Mucosa of descending colon (tissue), 3 donors: Measurements from ENCODE around the gene PADI2. TPM values are rescaled to one million over a fixed set of nuclear protein-coding genes. Genes with fewer than 3 reads are reported as not detected.

ENCODE experiments used
- ATAC-seq: fragments of 200-7000 bp; cut with Tn5 transposase; one replicate; pipeline ENCODE4 v1.9.1; 2020; ENCODE audit warnings: mild to moderate bottlenecking, moderate library complexity
- DNase-seq, 3 donors: peaks; one replicate each; pipeline ENCODE4 v3.0.0-alpha.2; 2020
- H3K36me3 ChIP-seq: fragments of 200-600 bp; one replicate; pipeline ENCODE4 v1.8.0; 2021; ENCODE audit warnings: low read depth, mild to moderate bottlenecking
- H3K4me1 ChIP-seq: fragments of 200-600 bp; one replicate; pipeline ENCODE4 v1.8.0; 2021; ENCODE audit warnings: low read depth, mild to moderate bottlenecking
- H3K4me3 ChIP-seq: fragments of 200-600 bp; one replicate; pipeline ENCODE4 v1.8.0; 2021; ENCODE audit warnings: mild to moderate bottlenecking
- H3K9me3 ChIP-seq: fragments of 200-600 bp; one replicate; pipeline ENCODE4 v1.8.0; 2021; ENCODE audit warnings: mild to moderate bottlenecking
- intact Hi-C, 2 donors: fragments of 100-400 bp; cut with DNase I in 1 of 2; cut with micrococcal nuclease in 1 of 2; formaldehyde crosslinking; loops; one replicate each; pipeline versions ENCODE4 v1.11.0 to v1.11.1; 2022; cut with DNase I, micrococcal nuclease
- total RNA-seq, 3 donors: library from RNA; stranded (reverse); fragmentation: NEBNext Ultra II Directional in 2 of 3; extraction: Animal tissue kit (Norgen Biotek cat#: 25700) in 2 of 3; gene quantifications; one replicate each; pipeline versions ENCODE4 v1.2.1 to v1.2.4, GENCODE V29; 2021 to 2023
- TF ChIP-seq, protein P1 (sequence below): fragments of 200-600 bp; IDR thresholded peaks from one replicate; pipeline ENCODE4 v1.8.0; 2022; ENCODE audit warnings: antibody characterized with exemption, mild to moderate bottlenecking
- donor health status: DM: no; HTN: no; CAD: no; lungs with moderate emphysema.
- donor health status: DM: no; HTN: no; CAD: no.
- donor health status: DM: no; HTN: yes; CAD: no.

PADI2 gene
- total RNA-seq, 3 donors from 2014 or later: 105 to 398 (median 163) TPM

GRCh38 chr1:17117451-17118265 is 1.6 kb downstream of the PADI2 start:
- intact Hi-C loops: no loop called here
- ATAC-seq: no peak
- peaks cover 56% of the 10 kb centered on the region for H3K4me1 ChIP-seq
- H3K36me3 ChIP-seq: no peaks in the 10 kb centered on the region
- peak in 2 of 3 donors; percentile 60 to 61 for DNase-seq
- no peak overlapping the region for H3K4me3 ChIP-seq
- no peaks in the 10 kb centered on the region for H3K9me3 ChIP-seq
- TF ChIP-seq, protein P1, sequence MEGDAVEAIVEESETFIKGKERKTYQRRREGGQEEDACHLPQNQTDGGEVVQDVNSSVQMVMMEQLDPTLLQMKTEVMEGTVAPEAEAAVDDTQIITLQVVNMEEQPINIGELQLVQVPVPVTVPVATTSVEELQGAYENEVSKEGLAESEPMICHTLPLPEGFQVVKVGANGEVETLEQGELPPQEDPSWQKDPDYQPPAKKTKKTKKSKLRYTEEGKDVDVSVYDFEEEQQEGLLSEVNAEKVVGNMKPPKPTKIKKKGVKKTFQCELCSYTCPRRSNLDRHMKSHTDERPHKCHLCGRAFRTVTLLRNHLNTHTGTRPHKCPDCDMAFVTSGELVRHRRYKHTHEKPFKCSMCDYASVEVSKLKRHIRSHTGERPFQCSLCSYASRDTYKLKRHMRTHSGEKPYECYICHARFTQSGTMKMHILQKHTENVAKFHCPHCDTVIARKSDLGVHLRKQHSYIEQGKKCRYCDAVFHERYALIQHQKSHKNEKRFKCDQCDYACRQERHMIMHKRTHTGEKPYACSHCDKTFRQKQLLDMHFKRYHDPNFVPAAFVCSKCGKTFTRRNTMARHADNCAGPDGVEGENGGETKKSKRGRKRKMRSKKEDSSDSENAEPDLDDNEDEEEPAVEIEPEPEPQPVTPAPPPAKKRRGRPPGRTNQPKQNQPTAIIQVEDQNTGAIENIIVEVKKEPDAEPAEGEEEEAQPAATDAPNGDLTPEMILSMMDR: no peak

DNA sequence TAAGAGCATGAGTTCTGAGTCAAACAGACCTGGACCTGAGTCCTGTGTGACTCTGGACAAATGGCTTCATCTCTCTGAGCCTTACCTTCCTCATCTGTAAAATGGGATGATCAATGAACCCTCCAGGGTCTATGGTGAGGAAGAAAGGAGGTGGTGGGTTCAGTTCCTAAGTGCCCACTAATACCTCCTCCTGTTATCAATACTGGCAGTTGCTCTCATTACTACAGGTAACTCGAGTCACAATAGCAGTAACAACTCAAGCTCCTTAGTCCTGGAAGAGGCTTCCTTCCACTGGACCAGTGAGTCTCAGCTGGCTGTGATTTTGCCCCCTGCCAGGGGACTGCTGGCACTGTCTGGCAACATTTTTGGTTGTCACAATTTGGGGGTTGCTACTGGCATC is 2.6 kb downstream of the PADI2 start:
- Histone ChIP-seq H3K4me3 (no peak overlapping the region), H3K4me1 (peaks cover 60% of the 10 kb centered on the region), H3K36me3 (no peaks in the 10 kb centered on the region), H3K9me3 (no peaks in the 10 kb centered on the region)
- TF ChIP-seq, protein P1: no peak
- DNase-seq (no peak), ATAC-seq (no peak)
- intact Hi-C loops: no loop called here

DNA sequence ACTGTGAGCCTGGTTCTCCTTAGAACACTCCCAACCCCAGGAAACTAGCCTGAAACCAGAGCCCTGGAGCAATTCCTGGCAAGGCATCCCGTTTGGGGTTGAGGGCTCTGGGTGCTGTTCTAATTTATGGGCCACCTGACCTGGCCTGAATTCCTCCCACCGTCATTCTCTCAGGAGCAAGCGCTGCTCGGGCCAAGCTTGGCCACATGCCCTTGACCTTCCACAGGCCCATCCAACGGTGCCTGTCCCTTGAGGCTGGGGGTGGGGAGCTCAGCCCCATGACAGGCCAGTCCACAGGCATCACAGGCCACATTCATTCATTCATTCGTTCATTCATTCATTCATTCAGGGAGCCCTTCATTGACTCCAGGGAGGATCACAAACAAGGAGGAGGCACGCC is 5.3 kb downstream of the PADI2 start:
- ATAC-seq: no peak

DNA sequence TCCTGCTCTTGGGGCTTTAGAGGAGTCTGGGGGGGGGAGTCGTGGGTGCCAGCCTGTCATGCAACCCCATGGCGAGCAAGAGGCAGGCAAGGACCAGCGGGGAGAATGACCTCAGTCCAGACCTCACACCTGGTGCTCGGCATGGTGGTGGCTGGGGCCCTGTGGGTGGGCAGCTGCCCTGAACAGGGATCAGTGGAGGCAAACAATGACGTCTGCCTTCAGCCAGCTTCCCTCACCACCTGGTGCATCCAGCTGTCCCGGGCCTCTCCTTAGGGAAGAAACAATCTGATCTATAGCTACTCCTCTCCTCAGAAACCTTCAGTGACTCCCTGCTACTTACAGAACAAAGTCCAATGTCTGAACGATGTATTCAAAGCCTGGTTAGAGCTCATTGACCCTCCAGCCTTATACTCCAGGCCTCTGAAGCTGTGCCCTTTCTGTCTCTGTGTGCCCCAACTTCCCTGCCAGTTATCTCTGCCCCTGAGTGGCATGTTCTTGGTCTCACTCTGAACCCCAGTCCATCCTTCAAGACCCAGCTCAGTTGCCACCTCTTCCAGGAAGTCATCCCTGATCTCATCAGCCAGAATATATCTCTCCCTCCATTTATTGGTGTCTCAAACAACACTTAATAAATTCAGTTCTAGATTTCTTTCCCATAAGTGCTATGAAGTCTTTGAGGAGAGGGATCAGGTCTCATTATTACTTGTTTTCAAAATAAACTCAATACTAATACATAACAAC is 6.6 kb downstream of the PADI2 start:
- H3K4me1 ChIP-seq: peaks cover 68% of the 10 kb centered on the region
- peak in 2 of 3 donors; percentile 31 to 52 for DNase-seq

More for the DNA sequence above, 5.3 kb downstream of the PADI2 start:
- DNase-seq: no peak
- Histone ChIP-seq H3K9me3 (no peaks in the 10 kb centered on the region), H3K4me1 (peaks cover 64% of the 10 kb centered on the region), H3K36me3 (no peaks in the 10 kb centered on the region), H3K4me3 (no peak overlapping the region)
- intact Hi-C loops: no loop called here
- TF ChIP-seq, protein P1: no peak

GRCh38 chr1:17112076-17112475 is 7.2 kb downstream of the PADI2 start:
- TF ChIP-seq, protein P1: no peak
- H3K9me3 ChIP-seq: no peaks in the 10 kb centered on the region
- H3K4me3 ChIP-seq: no peak overlapping the region
- no peak for DNase-seq
- peaks cover 72% of the 10 kb centered on the region for H3K4me1 ChIP-seq
- no peak for ATAC-seq
- H3K36me3 ChIP-seq: no peaks in the 10 kb centered on the region
- intact Hi-C loops: no loop called here

More for the DNA sequence above, 6.6 kb downstream of the PADI2 start:
- no peaks in the 10 kb centered on the region for H3K36me3 ChIP-seq
- ATAC-seq: peak; percentile 42
- intact Hi-C loops: no loop called here
- H3K9me3 ChIP-seq: no peaks in the 10 kb centered on the region
- H3K4me3 ChIP-seq: no peak overlapping the region
- TF ChIP-seq, protein P1: no peak
